Ovary (tissue), 3 donors: ENCODE results near the gene RNF41.

Source experiments
- EP300 ChIP-seq: sonication (generic); formaldehyde crosslinking; IDR thresholded peaks from one replicate; pipeline ENCODE4 v1.6.1; 2017; ENCODE audit warnings: antibody characterized with exemption
- TF ChIP-seq, protein P1 (sequence below), 3 donors: fragments of 450-650 bp in 2 of 3; fragments of 200-600 bp in 1 of 3; IDR thresholded peaks; one replicate each; pipeline versions ENCODE4 v1.5.1 to v1.8.0; 2016 to 2022; ENCODE audit warnings: antibody characterized with exemption in 3 of 3, mild to moderate bottlenecking in 1 of 3
- donor health status: DM: no; HTN: no; CAD: no.

GRCh38 chr12:56205445-56205844, 16.3 kb downstream of the RNF41 start:
- TF ChIP-seq, protein P1, sequence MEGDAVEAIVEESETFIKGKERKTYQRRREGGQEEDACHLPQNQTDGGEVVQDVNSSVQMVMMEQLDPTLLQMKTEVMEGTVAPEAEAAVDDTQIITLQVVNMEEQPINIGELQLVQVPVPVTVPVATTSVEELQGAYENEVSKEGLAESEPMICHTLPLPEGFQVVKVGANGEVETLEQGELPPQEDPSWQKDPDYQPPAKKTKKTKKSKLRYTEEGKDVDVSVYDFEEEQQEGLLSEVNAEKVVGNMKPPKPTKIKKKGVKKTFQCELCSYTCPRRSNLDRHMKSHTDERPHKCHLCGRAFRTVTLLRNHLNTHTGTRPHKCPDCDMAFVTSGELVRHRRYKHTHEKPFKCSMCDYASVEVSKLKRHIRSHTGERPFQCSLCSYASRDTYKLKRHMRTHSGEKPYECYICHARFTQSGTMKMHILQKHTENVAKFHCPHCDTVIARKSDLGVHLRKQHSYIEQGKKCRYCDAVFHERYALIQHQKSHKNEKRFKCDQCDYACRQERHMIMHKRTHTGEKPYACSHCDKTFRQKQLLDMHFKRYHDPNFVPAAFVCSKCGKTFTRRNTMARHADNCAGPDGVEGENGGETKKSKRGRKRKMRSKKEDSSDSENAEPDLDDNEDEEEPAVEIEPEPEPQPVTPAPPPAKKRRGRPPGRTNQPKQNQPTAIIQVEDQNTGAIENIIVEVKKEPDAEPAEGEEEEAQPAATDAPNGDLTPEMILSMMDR (IDR thresholded peaks at IDR 0.05), result no peak
- no peak for TF ChIP-seq EP300
